ENCODE results near the gene SPNS1.
A peak's percentile ranks its signal among the peaks of the same experiment; 100 is the strongest.
"Not testable (repeated sequence)": the region's sequence is repeated elsewhere in the genome, so short reads cannot be mapped to it uniquely, and the experiment has no call there.

SPNS1 gene

GRCh38 chr16:28974437-28975157 lies at the start of gene SPNS1:
TSS of gene SPNS1 (plus strand) at chr16:28974778. CDS start at chr16:28975152, 374 bp downstream.
- DNase-seq = peak; percentile 98

- DNase-seq = peak; percentile 81
Measured at GRCh38 chr16:28925386-28926228, 49.0 kb upstream of the SPNS1 start.

GRCh38 chr16:28926284-28926683 lies 48.3 kb upstream of the SPNS1 start:
- not testable (repeated sequence) for DNase-seq

GRCh38 chr16:28927815-28928214 lies 46.8 kb upstream of the SPNS1 start:
- no peak for DNase-seq

DNA sequence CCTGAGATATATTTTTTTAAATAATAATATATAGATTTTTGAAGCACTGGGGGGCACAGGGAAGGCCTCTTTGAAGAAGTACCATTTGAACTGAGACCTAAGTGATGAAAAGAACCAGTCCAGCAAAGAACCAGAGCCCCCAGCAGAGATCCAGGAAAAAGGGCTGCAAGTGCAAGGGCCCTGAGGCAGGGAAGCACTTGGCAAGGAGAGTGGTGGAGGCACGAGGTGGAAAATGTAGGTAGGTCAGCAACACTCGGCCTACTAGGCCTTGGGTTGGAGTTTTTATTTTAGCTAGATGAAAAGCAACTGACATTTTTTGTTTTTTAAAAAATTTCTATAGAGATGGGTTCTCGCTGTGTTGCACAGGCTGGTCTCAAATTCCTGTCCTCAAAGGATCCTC lies 44.4 kb upstream of the SPNS1 start:
- DNase-seq = no peak

DNA sequence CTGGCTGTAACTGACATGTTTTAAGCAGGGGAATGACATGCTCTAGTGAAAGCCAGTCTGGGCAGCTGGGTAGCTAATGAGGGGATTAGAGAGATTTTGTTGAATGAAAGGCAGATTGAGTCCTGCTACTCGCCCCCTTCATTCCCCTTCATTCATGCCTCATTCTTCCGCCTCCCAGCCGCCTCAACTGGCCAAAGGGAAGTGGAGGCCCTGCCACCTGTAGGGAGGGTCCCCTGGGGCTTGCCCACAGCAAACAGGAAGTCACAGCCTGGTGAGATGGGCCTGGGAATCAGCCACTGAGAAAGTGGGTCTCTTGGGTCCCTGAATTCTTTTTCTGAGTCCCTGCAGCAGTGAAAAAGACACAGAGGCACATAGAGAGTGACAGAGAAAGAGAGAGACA lies 43.9 kb upstream of the SPNS1 start:
- peak; percentile 29 for DNase-seq

GRCh38 chr16:28931801-28932225 lies 42.8 kb upstream of the SPNS1 start, which contains the start of gene CD19:
TSS of gene CD19 (plus strand) at chr16:28931971. CDS start at chr16:28932001, 30 bp downstream.
- no peak for DNase-seq

DNA sequence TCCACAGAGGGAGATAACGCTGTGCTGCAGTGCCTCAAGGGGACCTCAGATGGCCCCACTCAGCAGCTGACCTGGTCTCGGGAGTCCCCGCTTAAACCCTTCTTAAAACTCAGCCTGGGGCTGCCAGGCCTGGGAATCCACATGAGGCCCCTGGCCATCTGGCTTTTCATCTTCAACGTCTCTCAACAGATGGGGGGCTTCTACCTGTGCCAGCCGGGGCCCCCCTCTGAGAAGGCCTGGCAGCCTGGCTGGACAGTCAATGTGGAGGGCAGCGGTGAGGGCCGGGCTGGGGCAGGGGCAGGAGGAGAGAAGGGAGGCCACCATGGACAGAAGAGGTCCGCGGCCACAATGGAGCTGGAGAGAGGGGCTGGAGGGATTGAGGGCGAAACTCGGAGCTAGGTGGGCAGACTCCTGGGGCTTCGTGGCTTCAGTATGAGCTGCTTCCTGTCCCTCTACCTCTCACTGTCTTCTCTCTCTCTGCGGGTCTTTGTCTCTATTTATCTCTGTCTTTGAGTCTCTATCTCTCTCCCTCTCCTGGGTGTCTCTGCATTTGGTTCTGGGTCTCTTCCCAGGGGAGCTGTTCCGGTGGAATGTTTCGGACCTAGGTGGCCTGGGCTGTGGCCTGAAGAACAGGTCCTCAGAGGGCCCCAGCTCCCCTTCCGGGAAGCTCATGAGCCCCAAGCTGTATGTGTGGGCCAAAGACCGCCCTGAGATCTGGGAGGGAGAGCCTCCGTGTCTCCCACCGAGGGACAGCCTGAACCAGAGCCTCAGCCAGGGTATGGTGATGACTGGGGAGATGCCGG lies 42.0 kb upstream of the SPNS1 start:
- no peak for DNase-seq

DNA sequence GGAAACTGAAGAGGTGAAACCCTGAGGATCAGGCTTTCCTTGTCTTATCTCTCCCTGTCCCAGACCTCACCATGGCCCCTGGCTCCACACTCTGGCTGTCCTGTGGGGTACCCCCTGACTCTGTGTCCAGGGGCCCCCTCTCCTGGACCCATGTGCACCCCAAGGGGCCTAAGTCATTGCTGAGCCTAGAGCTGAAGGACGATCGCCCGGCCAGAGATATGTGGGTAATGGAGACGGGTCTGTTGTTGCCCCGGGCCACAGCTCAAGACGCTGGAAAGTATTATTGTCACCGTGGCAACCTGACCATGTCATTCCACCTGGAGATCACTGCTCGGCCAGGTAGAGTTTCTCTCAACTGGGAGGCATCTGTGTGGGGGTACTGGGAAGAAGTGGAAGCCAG lies 41.4 kb upstream of the SPNS1 start:
- DNase-seq = no peak

GRCh38 chr16:28935346-28935745 lies 39.2 kb upstream of the SPNS1 start:
- no peak for DNase-seq

DNA sequence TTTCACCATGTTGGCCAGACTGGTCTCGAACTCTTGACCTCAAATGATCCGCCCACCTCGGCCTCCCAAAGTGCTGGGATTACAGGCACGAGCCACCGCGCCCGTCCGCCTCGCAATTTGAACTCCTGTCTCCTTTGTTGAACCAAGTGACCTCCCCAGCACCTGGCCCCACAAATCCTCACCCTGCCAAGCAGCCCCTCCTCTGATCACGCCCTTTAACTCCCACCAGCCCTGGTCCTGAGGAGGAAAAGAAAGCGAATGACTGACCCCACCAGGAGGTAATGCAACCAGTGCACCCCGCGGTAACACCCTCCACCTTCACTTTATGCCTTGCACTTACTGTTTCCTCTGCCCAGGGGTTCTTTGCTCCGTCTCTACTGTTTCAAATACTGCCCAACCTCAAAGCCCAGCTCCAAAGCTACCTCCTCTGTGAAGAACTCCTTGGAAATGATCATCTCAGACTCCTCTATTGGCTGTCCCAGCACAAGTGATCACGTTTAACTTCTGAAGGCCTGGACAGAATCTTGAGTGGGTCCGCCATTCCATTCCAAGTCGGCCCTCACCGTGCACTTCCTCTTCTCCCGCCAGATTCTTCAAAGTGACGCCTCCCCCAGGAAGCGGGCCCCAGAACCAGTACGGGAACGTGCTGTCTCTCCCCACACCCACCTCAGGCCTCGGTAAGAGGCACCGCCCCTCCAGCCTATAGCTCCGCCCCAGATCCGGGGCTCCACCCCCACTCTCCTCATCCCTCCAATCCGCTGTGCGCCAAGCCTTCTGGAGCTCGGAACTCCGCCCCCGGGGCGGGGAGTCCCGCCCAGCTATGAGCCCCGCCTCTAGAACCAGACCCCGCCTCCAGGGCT lies 38.4 kb upstream of the SPNS1 start:
- DNase-seq = peak; percentile 42

GRCh38 chr16:28936784-28937155 lies 37.8 kb upstream of the SPNS1 start:
- no peak for DNase-seq

DNA sequence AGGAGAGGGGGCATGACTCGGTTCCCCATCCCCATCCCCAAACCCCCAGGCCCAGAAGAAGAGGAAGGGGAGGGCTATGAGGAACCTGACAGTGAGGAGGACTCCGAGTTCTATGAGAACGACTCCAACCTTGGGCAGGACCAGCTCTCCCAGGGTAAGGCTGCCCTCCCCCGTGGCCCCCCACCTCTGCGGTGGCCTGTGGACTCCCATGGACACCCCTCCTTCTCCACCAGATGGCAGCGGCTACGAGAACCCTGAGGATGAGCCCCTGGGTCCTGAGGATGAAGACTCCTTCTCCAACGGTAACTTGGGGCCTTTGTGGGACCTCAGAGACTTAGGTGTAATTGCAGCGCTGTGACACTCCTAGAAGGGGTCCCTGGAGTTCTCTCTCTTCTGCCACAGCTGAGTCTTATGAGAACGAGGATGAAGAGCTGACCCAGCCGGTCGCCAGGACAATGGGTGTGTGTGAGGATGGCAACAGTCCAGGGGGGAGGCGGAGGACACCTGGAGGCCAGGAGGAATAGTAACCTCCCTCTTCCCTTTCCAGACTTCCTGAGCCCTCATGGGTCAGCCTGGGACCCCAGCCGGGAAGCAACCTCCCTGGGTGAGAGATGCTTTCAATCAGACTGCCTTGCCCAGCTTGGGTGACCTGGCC lies 37.2 kb upstream of the SPNS1 start:
- DNase-seq = no peak

DNA sequence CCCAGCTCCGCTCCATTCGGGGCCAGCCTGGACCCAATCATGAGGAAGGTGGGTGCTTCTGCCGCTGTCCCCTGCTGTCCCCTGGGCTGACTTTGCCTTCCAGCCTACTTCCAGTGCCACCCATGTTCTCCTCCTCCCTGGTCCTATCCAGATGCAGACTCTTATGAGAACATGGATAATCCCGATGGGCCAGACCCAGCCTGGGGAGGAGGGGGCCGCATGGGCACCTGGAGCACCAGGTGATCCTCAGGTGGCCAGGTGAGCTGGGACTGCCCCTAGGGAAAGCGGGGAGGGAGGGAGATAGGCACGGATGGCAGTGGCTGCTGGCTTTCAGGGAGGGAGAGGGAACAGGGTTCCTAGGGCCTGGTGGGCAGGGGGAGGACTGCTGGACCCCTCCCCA lies 35.9 kb upstream of the SPNS1 start:
- no peak for DNase-seq

DNA sequence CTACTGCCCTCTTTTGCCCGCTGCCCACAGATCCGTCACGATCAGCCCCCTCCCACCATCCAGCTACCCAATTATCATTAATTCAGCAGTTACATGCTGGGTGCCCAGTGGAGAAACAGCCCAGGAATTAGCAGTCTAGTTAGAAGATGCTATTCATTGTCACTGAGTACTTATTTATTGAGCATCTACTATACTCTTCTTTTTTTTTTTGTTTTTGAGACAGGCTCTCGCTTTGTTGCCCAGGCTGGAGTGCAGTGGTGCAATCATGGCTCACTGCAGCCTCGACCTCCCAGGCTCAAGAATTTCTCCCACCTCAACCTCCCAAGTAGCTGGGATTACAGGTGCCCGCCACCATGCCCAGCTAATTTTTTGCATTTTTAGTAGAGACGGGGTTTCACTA lies 34.8 kb upstream of the SPNS1 start:
- DNase-seq = not testable (repeated sequence)

GRCh38 chr16:28943281-28943680 lies 31.3 kb upstream of the SPNS1 start:
- DNase-seq = no peak

DNA sequence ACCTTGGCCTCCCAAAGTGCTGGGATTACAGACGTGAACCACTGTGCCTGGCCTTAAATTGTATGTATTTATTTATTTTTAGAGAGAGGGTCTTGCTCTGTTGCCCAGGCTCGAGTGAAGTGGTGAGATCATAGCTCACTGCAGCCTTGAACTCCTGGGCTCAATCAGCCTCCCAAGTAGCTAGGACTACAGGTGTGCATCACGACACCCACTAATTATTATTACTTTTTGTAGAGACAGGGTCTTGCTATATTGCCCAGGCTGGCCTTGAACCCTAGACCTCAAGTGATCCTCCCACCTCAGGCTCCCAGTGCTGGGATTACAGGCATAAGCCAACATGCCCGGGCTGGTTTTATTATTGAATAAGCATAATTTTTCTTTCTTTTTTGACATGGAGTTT lies 27.9 kb upstream of the SPNS1 start:
- DNase-seq = no peak

- DNase-seq = peak; percentile 100
Measured at GRCh38 chr16:28950648-28951409, 23.7 kb upstream of the SPNS1 start, which contains the start of gene NFATC2IP. TSS of gene NFATC2IP (plus strand) at chr16:28950937. CDS start at chr16:28951012, 75 bp downstream.

DNA sequence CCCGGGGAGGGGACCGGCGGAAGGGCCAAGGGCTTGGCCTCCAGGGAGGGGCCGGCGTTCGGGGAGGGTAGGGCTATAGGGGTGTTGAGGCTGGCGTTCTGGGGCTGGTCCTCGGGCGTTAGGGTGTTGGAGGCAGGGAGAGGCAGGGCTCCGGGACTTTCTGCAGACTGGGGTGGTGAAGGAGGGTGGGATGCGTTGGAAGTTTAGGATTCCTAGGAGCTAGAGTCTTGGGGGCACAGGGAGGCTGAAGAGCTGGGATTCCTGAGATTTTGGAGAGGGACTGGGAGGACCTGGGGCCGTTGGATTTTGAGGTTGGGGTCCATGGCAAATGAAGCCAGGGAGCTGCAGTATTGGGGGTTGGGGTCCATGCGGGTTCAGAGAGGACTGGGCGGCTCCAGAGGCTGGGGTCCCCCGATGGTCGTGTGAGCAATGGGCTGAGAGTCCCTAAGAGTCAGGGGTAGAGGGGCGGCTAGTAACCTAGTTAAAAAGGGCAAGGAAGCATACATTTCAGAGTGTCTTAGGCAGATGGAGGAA lies 23.1 kb upstream of the SPNS1 start:
- no peak for DNase-seq

GRCh38 chr16:28958216-28958615 lies 16.4 kb upstream of the SPNS1 start:
- DNase-seq = no peak

DNA sequence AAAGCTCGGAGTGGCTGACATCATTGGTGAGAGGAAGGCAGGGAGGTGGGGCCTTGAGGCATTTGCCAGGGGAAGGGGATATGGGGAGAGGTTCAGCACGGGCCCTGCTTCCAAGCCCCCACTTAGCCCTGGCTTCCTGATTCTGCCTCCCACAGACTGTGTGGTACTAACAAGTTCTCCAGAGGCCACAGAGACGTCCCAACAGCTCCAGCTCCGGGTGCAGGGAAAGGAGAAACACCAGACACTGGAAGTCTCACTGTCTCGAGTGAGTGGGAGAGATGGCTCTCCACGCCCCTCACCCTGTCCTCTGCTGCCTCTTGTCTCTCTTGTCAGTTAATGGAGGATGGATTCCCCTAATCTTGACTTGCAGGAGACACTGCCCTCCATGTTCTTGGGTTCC lies 15.7 kb upstream of the SPNS1 start:
- no peak for DNase-seq
